ENCODE measurements around the gene FOXK2. TPM values are rescaled to one million over a fixed set of nuclear protein-coding genes. Genes with fewer than 3 reads are reported as not detected.
"Not testable (repeated sequence)": the region's sequence is repeated elsewhere in the genome, so short reads cannot be mapped to it uniquely, and the experiment has no call there.

The FOXK2 gene
- total RNA-seq, 1 experiment from 2014 or later: 72.0 TPM

- H2BK20ac ChIP-seq (ENCODE audit: low read depth, low read length, poor library complexity, severe bottlenecking); H3K4me1 ChIP-seq (ENCODE audit: insufficient read depth, low read length); H4K8ac ChIP-seq (replicated peaks; ENCODE audit: insufficient read length, low read depth, low read length); H3K4me2 ChIP-seq (ENCODE audit: insufficient read depth, insufficient read length, low read length); H3K79me1 ChIP-seq (ENCODE audit: insufficient read depth, low read depth, low read length, poor library complexity, severe bottlenecking); H4K91ac ChIP-seq (ENCODE audit: insufficient read length, low read depth, low read length); H3K27me3 ChIP-seq (ENCODE audit: insufficient read depth, low read length); H4K5ac ChIP-seq (ENCODE audit: insufficient read length, low read depth, low read length); H3K18ac ChIP-seq (ENCODE audit: insufficient read length, low read depth, low read length); H3K9me3 Mint-ChIP-seq; H3K9me3 ChIP-seq (ENCODE audit: control insufficient read depth, low read depth, low read length); H3K4me1 Mint-ChIP-seq; H3K27ac ChIP-seq (ENCODE audit: insufficient read length, low read depth, low read length); H2BK120ac ChIP-seq (ENCODE audit: low read depth, low read length, poor library complexity, severe bottlenecking); H3K23ac ChIP-seq (ENCODE audit: insufficient read length, low read depth, low read length); H2AFZ ChIP-seq (ENCODE audit: low read length); H3K27me3 Mint-ChIP-seq (ENCODE audit: low read depth); H3K56ac ChIP-seq (ENCODE audit: insufficient read length, low read depth, low read length); H3K23me2 ChIP-seq (ENCODE audit: insufficient read length, low read depth, low read length, poor library complexity, severe bottlenecking); H2AK5ac ChIP-seq (ENCODE audit: insufficient read length, low read length); H2BK15ac ChIP-seq (ENCODE audit: low read depth, low read length); H3T11ph ChIP-seq (ENCODE audit: low read length); DNase-seq; H3K79me2 ChIP-seq (ENCODE audit: insufficient read depth, low read length); H3K9ac ChIP-seq (ENCODE audit: extremely low read depth, insufficient read length, low read length); H2BK5ac ChIP-seq (ENCODE audit: insufficient read length, low read length); H3K27ac Mint-ChIP-seq; H3K4ac ChIP-seq (ENCODE audit: low read depth, low read length); H2BK12ac ChIP-seq (ENCODE audit: insufficient read length, low read depth, low read length); H4K20me1 ChIP-seq (ENCODE audit: control insufficient read depth, insufficient read depth, insufficient read length); H3K14ac ChIP-seq (ENCODE audit: insufficient read depth, low read length); H3K4me3 Mint-ChIP-seq; H3K36me3 Mint-ChIP-seq (ENCODE audit: insufficient read depth in 1 of 3, low read depth in 3 of 3): not testable (repeated sequence)
- no CpG with 5 or more reads among the region's 10 CpGs for WGBS (ENCODE audit: extremely low coverage, insufficient read length, low lambda C conversion rate)
Measured at GRCh38 chr17:82513864-82514263, 5.7 kb upstream of the FOXK2 start.

Measured in H9 (cell line).